DND-41 (cell line): ENCODE data around the gene AMMECR1L.

Source experiments
- EZH2 ChIP-seq: IDR thresholded peaks from 3 replicates; pipeline ENCODE4 v1.6.1; 2012; ENCODE audit warnings: borderline replicate concordance, low read depth, mild to moderate bottlenecking, moderate library complexity, low read length, inconsistent platforms; ENCODE audit not compliant: severe bottlenecking
- TF ChIP-seq, protein P1 (sequence below): IDR thresholded peaks from 2 replicates; pipeline ENCODE4 v1.5.1; 2012; ENCODE audit warnings: borderline replicate concordance, low read length, moderate library complexity, mild to moderate bottlenecking; ENCODE audit not compliant: poor library complexity, severe bottlenecking; ENCODE audit errors: extremely low read depth

DNA sequence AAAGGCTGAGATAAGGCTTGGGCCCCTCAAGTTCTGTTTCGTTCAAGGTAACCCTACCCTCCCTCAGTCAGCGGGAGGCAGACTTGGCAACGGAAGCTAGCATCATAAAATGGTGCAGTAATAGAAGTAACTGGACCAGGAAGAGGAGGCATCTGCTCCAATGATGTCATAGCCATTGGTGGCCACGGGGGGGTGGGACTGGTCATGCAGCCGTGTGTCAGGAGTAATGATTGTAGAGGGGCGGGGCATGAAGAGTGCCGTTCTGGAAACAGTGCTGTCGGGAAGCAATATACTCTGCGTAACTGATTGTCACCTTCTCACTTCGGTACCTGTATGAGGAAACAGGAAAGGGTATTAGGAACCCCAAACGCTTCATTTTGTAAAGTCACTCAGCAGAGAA is 20.9 kb downstream of the AMMECR1L start:
- TF ChIP-seq, protein P1, sequence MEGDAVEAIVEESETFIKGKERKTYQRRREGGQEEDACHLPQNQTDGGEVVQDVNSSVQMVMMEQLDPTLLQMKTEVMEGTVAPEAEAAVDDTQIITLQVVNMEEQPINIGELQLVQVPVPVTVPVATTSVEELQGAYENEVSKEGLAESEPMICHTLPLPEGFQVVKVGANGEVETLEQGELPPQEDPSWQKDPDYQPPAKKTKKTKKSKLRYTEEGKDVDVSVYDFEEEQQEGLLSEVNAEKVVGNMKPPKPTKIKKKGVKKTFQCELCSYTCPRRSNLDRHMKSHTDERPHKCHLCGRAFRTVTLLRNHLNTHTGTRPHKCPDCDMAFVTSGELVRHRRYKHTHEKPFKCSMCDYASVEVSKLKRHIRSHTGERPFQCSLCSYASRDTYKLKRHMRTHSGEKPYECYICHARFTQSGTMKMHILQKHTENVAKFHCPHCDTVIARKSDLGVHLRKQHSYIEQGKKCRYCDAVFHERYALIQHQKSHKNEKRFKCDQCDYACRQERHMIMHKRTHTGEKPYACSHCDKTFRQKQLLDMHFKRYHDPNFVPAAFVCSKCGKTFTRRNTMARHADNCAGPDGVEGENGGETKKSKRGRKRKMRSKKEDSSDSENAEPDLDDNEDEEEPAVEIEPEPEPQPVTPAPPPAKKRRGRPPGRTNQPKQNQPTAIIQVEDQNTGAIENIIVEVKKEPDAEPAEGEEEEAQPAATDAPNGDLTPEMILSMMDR, result no peak
- no peak for TF ChIP-seq EZH2
